H4 (cell line): ENCODE measurements around the gene RUVBL1. TPM values are rescaled to one million over a fixed set of nuclear protein-coding genes. Genes with fewer than 3 reads are reported as not detected.

Experiments
- total RNA-seq: library from RNA; depleted of rRNA; stranded (reverse); fragments of >200 nt; shearing (Covaris generic); gene quantifications from 2 replicates; pipeline ENCODE4 v1.2.3, GENCODE V29; 2014; rRNA removed

RUVBL1 gene
- total RNA-seq, 1 experiment from 2014 or later = 131 TPM

Other genes with a start within 250 kb of the RUVBL1 start
- not detected in 2 replicates for gene KBTBD12, start 208.6 kb downstream of the RUVBL1 start, total RNA-seq
- 314 and 320 TPM in 2 replicates for gene SEC61A1, start 71.4 kb downstream of the RUVBL1 start, total RNA-seq
- 4.3 and 6.1 TPM in 2 replicates for gene EEFSEC, start 29.7 kb upstream of the RUVBL1 start, total RNA-seq